GM23338 (cell line): ENCODE data around the gene OR4D1. TPM values are rescaled to one million over a fixed set of nuclear protein-coding genes. Genes with fewer than 3 reads are reported as not detected.

Source experiments
- ATAC-seq: fragments of 200-7000 bp; cut with Tn5 transposase; 3 replicates; pipeline ENCODE4 v1.9.1; 2020
- DNase-seq: peaks from one replicate; pipeline ENCODE4 v3.0.0-alpha.2; 2015; ENCODE audit warnings: low spot score
- H2AFZ ChIP-seq: fragments of 200-600 bp; sonication (generic); 2 replicates; pipeline ENCODE4 v1.8.0; 2016; ENCODE audit warnings: antibody characterized with exemption, mild to moderate bottlenecking, moderate library complexity
- H3F3A ChIP-seq: fragments of 200-600 bp; sonication (generic); replicated peaks from 2 replicates; pipeline ENCODE4 v1.8.0; 2017; ENCODE audit warnings: antibody characterized with exemption, mixed run types, low read depth
- H3K27ac ChIP-seq: fragments of 200-600 bp; sonication (generic); 2 replicates; pipeline ENCODE4 v1.6.1; 2016; ENCODE audit warnings: low read depth
- H3K27me3 ChIP-seq: fragments of 200-600 bp; sonication (generic); 2 replicates; pipeline ENCODE4 v1.8.0; 2016; ENCODE audit warnings: mild to moderate bottlenecking, mixed run types, moderate library complexity; ENCODE audit not compliant: insufficient read depth
- H3K36me3 ChIP-seq: fragments of 200-600 bp; sonication (generic); 2 replicates; pipeline ENCODE4 v1.8.0; 2016; ENCODE audit warnings: mild to moderate bottlenecking; ENCODE audit not compliant: insufficient read depth
- H3K4me1 ChIP-seq: fragments of 200-600 bp; sonication (generic); 2 replicates; pipeline ENCODE4 v1.8.0; 2016; ENCODE audit warnings: mild to moderate bottlenecking, moderate library complexity; ENCODE audit not compliant: insufficient read depth
- H3K4me2 ChIP-seq: fragments of 200-600 bp; sonication (generic); 2 replicates; pipeline ENCODE4 v1.7.1; 2017; ENCODE audit warnings: mixed run types
- H3K4me3 ChIP-seq: fragments of 200-600 bp; sonication (generic); 2 replicates; pipeline ENCODE4 v1.6.1; 2016; ENCODE audit warnings: mixed run types
- H3K79me2 ChIP-seq: fragments of 200-600 bp; sonication (generic); replicated peaks from 2 replicates; pipeline ENCODE4 v1.8.0; 2017; ENCODE audit warnings: mild to moderate bottlenecking; ENCODE audit not compliant: insufficient read depth
- H3K9me2 ChIP-seq: fragments of 200-600 bp; sonication (generic); 2 replicates; pipeline ENCODE4 v1.8.0; 2017; ENCODE audit not compliant: insufficient read depth
- H4K20me1 ChIP-seq: fragments of 200-600 bp; sonication (generic); replicated peaks from 2 replicates; pipeline ENCODE4 v1.8.0; 2017; ENCODE audit warnings: mild to moderate bottlenecking; ENCODE audit not compliant: insufficient read depth
- H3K27ac Mint-ChIP-seq: 2 replicates; pipeline ENCODE4 v1.8.0; 2020; ENCODE audit warnings: inconsistent platforms, mild to moderate bottlenecking, moderate library complexity, mixed read lengths
- H3K27me3 Mint-ChIP-seq: 3 replicates; pipeline ENCODE4 v1.8.0; 2022; ENCODE audit warnings: low read depth, mild to moderate bottlenecking, moderate library complexity, mixed read lengths, inconsistent platforms; ENCODE audit not compliant: insufficient read depth, poor library complexity
- H3K36me3 Mint-ChIP-seq: 3 replicates; pipeline ENCODE4 v1.8.0; 2021; ENCODE audit warnings: low read depth, mild to moderate bottlenecking, inconsistent platforms, moderate library complexity, mixed read lengths
- H3K4me1 Mint-ChIP-seq: 3 replicates; pipeline ENCODE4 v1.8.0; 2020; ENCODE audit warnings: mild to moderate bottlenecking, inconsistent platforms, mixed read lengths
- H3K4me3 Mint-ChIP-seq: 3 replicates; pipeline ENCODE4 v1.8.0; 2021; ENCODE audit warnings: moderate library complexity, mild to moderate bottlenecking, inconsistent platforms, mixed read lengths
- H3K9me3 Mint-ChIP-seq: 3 replicates; pipeline ENCODE4 v1.8.0; 2020; ENCODE audit warnings: moderate library complexity, mild to moderate bottlenecking, inconsistent platforms, mixed read lengths
- ETS1 ChIP-seq: IDR thresholded peaks from 2 replicates; pipeline ENCODE4 v1.6.1; 2016; ENCODE audit warnings: antibody characterized with exemption
- EZH2phosphoT487 ChIP-seq: fragments of 200-600 bp; sonication (generic); IDR thresholded peaks from one replicate; pipeline ENCODE4 v1.8.1; 2018; ENCODE audit warnings: antibody characterized with exemption; ENCODE audit not compliant: unreplicated experiment
- NANOG ChIP-seq: IDR thresholded peaks from 2 replicates; pipeline ENCODE4 v1.6.1; 2016; ENCODE audit warnings: antibody characterized with exemption, borderline replicate concordance
- POLR2AphosphoS5 ChIP-seq: IDR thresholded peaks from 2 replicates; pipeline ENCODE4 v1.6.1; 2016; ENCODE audit warnings: antibody characterized with exemption, low read depth
- ZNF331 ChIP-seq: fragments of 250-450 bp; sonication (Bioruptor Pico); IDR thresholded peaks from 2 replicates; pipeline ENCODE4 v1.5.0; 2020; ENCODE audit warnings: low read depth, mild to moderate bottlenecking, moderate library complexity
- polyA plus RNA-seq: library from polyadenylated mRNA; unstranded; fragments of >200 nt; fragmentation: Nextera tagmentation; extraction: Ambion mirVana; gene quantifications from 2 replicates; pipeline ENCODE4 v1.2.1, GENCODE V29; 2016
- total RNA-seq: library from RNA; depleted of rRNA; stranded (reverse); fragments of >200 nt; shearing (Covaris generic); gene quantifications from 2 replicates; pipeline ENCODE4 v1.2.3, GENCODE V29; 2014
- TF ChIP-seq, protein P1 (sequence below): fragments of 250-450 bp; sonication (Bioruptor Pico); IDR thresholded peaks from 2 replicates; pipeline ENCODE4 v1.5.0; 2020; ENCODE audit warnings: mild to moderate bottlenecking, moderate library complexity
- TF ChIP-seq, protein P2 (sequence below): IDR thresholded peaks from one replicate; pipeline ENCODE4 v1.6.1; 2018; ENCODE audit warnings: antibody characterized with exemption; ENCODE audit not compliant: unreplicated experiment

The OR4D1 gene
- total and polyA plus RNA-seq, 2 experiments from 2014 or later: 0.10 to 0.50 TPM

DNA sequence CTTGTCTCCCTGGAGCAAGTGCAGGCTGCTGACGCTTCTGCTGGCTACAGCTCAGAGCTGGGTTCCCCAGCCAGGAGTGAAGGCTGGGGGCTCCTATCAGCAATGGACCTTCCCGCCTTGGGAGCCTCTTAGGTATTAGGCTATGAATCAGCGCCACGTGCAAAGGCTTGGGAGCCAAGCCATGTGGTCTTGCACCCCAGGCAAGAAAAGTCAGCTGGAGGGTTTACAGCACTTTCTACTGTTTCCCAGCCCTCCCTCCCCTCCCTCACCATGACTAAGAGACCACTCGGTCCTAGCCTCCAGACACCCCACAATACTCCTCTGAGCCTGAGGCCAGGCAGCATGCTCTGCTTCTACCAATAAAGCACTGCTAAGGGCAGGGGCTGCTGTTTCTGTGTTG, 56.6 kb downstream of the OR4D1 start (continued):
- TF ChIP-seq, protein P1, sequence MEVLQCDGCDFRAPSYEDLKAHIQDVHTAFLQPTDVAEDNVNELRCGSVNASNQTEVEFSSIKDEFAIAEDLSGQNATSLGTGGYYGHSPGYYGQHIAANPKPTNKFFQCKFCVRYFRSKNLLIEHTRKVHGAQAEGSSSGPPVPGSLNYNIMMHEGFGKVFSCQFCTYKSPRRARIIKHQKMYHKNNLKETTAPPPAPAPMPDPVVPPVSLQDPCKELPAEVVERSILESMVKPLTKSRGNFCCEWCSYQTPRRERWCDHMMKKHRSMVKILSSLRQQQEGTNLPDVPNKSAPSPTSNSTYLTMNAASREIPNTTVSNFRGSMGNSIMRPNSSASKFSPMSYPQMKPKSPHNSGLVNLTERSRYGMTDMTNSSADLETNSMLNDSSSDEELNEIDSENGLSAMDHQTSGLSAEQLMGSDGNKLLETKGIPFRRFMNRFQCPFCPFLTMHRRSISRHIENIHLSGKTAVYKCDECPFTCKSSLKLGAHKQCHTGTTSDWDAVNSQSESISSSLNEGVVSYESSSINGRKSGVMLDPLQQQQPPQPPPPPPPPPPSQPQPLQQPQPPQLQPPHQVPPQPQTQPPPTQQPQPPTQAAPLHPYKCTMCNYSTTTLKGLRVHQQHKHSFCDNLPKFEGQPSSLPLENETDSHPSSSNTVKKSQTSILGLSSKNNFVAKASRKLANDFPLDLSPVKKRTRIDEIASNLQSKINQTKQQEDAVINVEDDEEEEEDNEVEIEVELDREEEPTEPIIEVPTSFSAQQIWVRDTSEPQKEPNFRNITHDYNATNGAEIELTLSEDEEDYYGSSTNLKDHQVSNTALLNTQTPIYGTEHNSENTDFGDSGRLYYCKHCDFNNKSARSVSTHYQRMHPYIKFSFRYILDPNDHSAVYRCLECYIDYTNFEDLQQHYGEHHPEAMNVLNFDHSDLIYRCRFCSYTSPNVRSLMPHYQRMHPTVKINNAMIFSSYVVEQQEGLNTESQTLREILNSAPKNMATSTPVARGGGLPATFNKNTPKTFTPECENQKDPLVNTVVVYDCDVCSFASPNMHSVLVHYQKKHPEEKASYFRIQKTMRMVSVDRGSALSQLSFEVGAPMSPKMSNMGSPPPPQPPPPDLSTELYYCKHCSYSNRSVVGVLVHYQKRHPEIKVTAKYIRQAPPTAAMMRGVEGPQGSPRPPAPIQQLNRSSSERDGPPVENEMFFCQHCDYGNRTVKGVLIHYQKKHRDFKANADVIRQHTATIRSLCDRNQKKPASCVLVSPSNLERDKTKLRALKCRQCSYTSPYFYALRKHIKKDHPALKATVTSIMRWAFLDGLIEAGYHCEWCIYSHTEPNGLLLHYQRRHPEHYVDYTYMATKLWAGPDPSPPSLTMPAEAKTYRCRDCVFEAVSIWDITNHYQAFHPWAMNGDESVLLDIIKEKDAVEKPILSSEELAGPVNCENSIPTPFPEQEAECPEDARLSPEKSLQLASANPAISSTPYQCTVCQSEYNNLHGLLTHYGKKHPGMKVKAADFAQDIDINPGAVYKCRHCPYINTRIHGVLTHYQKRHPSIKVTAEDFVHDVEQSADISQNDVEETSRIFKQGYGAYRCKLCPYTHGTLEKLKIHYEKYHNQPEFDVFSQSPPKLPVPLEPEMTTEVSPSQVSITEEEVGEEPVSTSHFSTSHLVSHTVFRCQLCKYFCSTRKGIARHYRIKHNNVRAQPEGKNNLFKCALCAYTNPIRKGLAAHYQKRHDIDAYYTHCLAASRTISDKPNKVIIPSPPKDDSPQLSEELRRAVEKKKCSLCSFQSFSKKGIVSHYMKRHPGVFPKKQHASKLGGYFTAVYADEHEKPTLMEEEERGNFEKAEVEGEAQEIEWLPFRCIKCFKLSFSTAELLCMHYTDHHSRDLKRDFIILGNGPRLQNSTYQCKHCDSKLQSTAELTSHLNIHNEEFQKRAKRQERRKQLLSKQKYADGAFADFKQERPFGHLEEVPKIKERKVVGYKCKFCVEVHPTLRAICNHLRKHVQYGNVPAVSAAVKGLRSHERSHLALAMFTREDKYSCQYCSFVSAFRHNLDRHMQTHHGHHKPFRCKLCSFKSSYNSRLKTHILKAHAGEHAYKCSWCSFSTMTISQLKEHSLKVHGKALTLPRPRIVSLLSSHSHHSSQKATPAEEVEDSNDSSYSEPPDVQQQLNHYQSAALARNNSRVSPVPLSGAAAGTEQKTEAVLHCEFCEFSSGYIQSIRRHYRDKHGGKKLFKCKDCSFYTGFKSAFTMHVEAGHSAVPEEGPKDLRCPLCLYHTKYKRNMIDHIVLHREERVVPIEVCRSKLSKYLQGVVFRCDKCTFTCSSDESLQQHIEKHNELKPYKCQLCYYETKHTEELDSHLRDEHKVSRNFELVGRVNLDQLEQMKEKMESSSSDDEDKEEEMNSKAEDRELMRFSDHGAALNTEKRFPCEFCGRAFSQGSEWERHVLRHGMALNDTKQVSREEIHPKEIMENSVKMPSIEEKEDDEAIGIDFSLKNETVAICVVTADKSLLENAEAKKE (CRISPR knock-in tag): no peak
- TF ChIP-seq ZNF331 (CRISPR knock-in tag): no peak
- no peak for TF ChIP-seq POLR2AphosphoS5

DNA sequence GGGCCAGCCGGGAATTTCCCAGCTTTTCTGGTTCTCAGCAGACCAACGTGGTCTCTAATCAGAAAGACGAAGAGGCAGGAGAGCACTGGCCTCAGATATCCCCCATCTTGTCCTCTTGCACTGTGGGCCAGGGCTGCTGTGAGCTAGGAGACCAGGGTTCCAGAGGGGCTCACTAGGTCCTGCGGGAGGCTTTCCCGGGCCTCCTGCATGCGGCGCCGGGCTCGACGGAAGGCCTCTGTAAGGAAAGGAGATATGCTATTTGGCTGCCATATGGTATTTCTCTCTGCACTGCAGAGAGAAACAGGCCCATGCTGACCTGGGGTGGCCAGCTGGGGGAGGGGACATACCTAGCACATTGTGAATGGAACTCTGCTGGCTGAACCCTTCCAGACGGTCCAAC, 57.8 kb downstream of the OR4D1 start:
- H2AFZ ChIP-seq: no peak overlapping the region
- H3K27ac ChIP-seq: no peak overlapping the region
- DNase-seq (no peak), ATAC-seq (no peak)
- H3K79me2 ChIP-seq: no peaks in the 10 kb centered on the region
- Mint-ChIP-seq H3K4me1 (no peaks in the 10 kb centered on the region), H3K27me3 (peaks cover 4% of the 10 kb centered on the region), H3K4me3 (no peak overlapping the region), H3K36me3 (peaks cover 14% of the 10 kb centered on the region), H3K9me3 (no peaks in the 10 kb centered on the region), H3K27ac (no peak overlapping the region)
- H3K9me2 ChIP-seq: no peaks in the 10 kb centered on the region
- H3K4me1 ChIP-seq: no peaks in the 10 kb centered on the region
- no peak overlapping the region for H3K4me2 ChIP-seq
- no peak overlapping the region for H3K4me3 ChIP-seq
- no peaks in the 10 kb centered on the region; the same call in 1 of the 2 replicates for H4K20me1 ChIP-seq
- H3K36me3 ChIP-seq: no peaks in the 10 kb centered on the region
- no peaks in the 10 kb centered on the region for H3F3A ChIP-seq
- no peaks in the 10 kb centered on the region for H3K27me3 ChIP-seq
- no peak for TF ChIP-seq EZH2phosphoT487
- TF ChIP-seq, protein P2, sequence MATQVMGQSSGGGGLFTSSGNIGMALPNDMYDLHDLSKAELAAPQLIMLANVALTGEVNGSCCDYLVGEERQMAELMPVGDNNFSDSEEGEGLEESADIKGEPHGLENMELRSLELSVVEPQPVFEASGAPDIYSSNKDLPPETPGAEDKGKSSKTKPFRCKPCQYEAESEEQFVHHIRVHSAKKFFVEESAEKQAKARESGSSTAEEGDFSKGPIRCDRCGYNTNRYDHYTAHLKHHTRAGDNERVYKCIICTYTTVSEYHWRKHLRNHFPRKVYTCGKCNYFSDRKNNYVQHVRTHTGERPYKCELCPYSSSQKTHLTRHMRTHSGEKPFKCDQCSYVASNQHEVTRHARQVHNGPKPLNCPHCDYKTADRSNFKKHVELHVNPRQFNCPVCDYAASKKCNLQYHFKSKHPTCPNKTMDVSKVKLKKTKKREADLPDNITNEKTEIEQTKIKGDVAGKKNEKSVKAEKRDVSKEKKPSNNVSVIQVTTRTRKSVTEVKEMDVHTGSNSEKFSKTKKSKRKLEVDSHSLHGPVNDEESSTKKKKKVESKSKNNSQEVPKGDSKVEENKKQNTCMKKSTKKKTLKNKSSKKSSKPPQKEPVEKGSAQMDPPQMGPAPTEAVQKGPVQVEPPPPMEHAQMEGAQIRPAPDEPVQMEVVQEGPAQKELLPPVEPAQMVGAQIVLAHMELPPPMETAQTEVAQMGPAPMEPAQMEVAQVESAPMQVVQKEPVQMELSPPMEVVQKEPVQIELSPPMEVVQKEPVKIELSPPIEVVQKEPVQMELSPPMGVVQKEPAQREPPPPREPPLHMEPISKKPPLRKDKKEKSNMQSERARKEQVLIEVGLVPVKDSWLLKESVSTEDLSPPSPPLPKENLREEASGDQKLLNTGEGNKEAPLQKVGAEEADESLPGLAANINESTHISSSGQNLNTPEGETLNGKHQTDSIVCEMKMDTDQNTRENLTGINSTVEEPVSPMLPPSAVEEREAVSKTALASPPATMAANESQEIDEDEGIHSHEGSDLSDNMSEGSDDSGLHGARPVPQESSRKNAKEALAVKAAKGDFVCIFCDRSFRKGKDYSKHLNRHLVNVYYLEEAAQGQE: no peak
- TF ChIP-seq ETS1: no peak
- no peak for TF ChIP-seq NANOG
